Loucy (cell line): Measurements from ENCODE around the gene SCAPER.

Source experiments
- CTCF ChIP-seq: fragments of 200-600 bp; sonication (generic); conservative IDR thresholded peaks from 2 replicates; pipeline ENCODE4 v1.5.1; 2014; ENCODE audit warnings: mild to moderate bottlenecking, antibody characterized with exemption, low read length
- EZH2phosphoT487 ChIP-seq: fragments of 200-600 bp; IDR thresholded peaks from 2 replicates; pipeline ENCODE4 v1.6.1; 2018; ENCODE audit warnings: antibody characterized with exemption, mild to moderate bottlenecking, moderate library complexity, borderline replicate concordance

GRCh38 chr15:76648732-76649444 lies 256.3 kb downstream of the SCAPER start:
- no peak for TF ChIP-seq CTCF
- no peak for TF ChIP-seq EZH2phosphoT487
